Mucosa of rectum (tissue), 2 donors: ENCODE data around the gene P2RX1.

Source experiments
- H3K27ac ChIP-seq, 2 donors: one replicate each; pipeline ENCODE4 v1.7.0; 2013; ENCODE audit warnings: inconsistent platforms in 2 of 2, low read depth in 2 of 2, low read length in 2 of 2
- H3K27me3 ChIP-seq, 2 donors: one replicate each; pipeline ENCODE4 v1.7.0; 2013; ENCODE audit warnings: low read length in 2 of 2; ENCODE audit not compliant: control insufficient read depth in 2 of 2, insufficient read depth in 2 of 2
- H3K36me3 ChIP-seq, 2 donors: one replicate each; pipeline ENCODE4 v1.7.0; 2013; ENCODE audit warnings: low read length in 2 of 2; ENCODE audit not compliant: control insufficient read depth in 2 of 2, insufficient read depth in 2 of 2
- H3K4me1 ChIP-seq, 2 donors: one replicate each; pipeline ENCODE4 v1.7.0; 2013; ENCODE audit warnings: low read length in 2 of 2, mild to moderate bottlenecking in 1 of 2; ENCODE audit not compliant: control insufficient read depth in 2 of 2, insufficient read depth in 2 of 2
- H3K4me3 ChIP-seq, 2 donors: one replicate each; pipeline ENCODE4 v1.7.0; 2013; ENCODE audit warnings: low read length in 2 of 2
- H3K9ac ChIP-seq, 2 donors: one replicate each; pipeline ENCODE4 v1.7.0; 2013; ENCODE audit warnings: low read length in 2 of 2, low read depth in 1 of 2, mild to moderate bottlenecking in 1 of 2
- H3K9me3 ChIP-seq, 2 donors: one replicate each; pipeline ENCODE4 v1.7.0; 2013; ENCODE audit warnings: low read length in 2 of 2; ENCODE audit not compliant: control insufficient read depth in 2 of 2
- donor health status: healthy.
- donor health status: Normal muscosa, but diverticular disease.

Gene P2RX1

GRCh38 chr17:3895354-3895753 lies 20.9 kb downstream of the P2RX1 start:
- no peaks in the 10 kb centered on the region for H3K36me3 ChIP-seq
- no peak overlapping the region for H3K4me3 ChIP-seq
- peak overlapping the region; percentile 24 to 48 for H3K9ac ChIP-seq
- no peaks in the 10 kb centered on the region for H3K27me3 ChIP-seq
- no peaks in the 10 kb centered on the region for H3K9me3 ChIP-seq
- peak overlapping the region; percentile 90 to 93 for H3K27ac ChIP-seq
- peaks cover 31 to 41% of the 10 kb centered on the region in 2 donors for H3K4me1 ChIP-seq

- H3K9me3 ChIP-seq: no peaks in the 10 kb centered on the region
- no peak overlapping the region for H3K4me3 ChIP-seq
- H3K36me3 ChIP-seq: no peaks in the 10 kb centered on the region
- peaks cover 31 to 44% of the 10 kb centered on the region in 2 donors for H3K4me1 ChIP-seq
- no peaks in the 10 kb centered on the region for H3K27me3 ChIP-seq
- peak overlapping the region; percentile 34 to 48 for H3K9ac ChIP-seq
- peak overlapping the region; percentile 90 to 93 for H3K27ac ChIP-seq
These were observed 21.3 kb downstream of the P2RX1 start for GRCh38 chr17:3894911-3895343.

GRCh38 chr17:3894188-3894587 lies 22.1 kb downstream of the P2RX1 start:
- Histone ChIP-seq H3K4me1 (peaks cover 31 to 45% of the 10 kb centered on the region in 2 donors), H3K9me3 (no peaks in the 10 kb centered on the region), H3K36me3 (no peaks in the 10 kb centered on the region), H3K9ac (peak overlapping the region; percentile 57 to 77), H3K27me3 (no peaks in the 10 kb centered on the region), H3K4me3 (peak overlapping the region in 1 of 2 donors; percentile 5), H3K27ac (peak overlapping the region; percentile 90 to 93)

GRCh38 chr17:3893720-3894116 lies 22.5 kb downstream of the P2RX1 start:
- no peaks in the 10 kb centered on the region for H3K36me3 ChIP-seq
- H3K9ac ChIP-seq: peak overlapping the region; percentile 57 to 77
- H3K27me3 ChIP-seq: no peaks in the 10 kb centered on the region
- H3K4me1 ChIP-seq: peaks cover 31 to 50% of the 10 kb centered on the region in 2 donors
- H3K9me3 ChIP-seq: no peaks in the 10 kb centered on the region
- H3K4me3 ChIP-seq: peak overlapping the region; percentile 59 to 66
- H3K27ac ChIP-seq: peak overlapping the region; percentile 90 to 93

GRCh38 chr17:3893003-3893719 lies 23.1 kb downstream of the P2RX1 start, which contains the start of gene CAMKK1:
Gene CAMKK1 (minus strand): TSS chr17:3893053. CDS start chr17:3885687, 7,366 bp downstream.
- peaks cover 34 to 54% of the 10 kb centered on the region in 2 donors for H3K4me1 ChIP-seq
- peak within 1 kb of the TSS; percentile 62 to 66 for H3K4me3 ChIP-seq
- H3K9me3 ChIP-seq: no peaks in the 10 kb centered on the region
- H3K9ac ChIP-seq: peak within 1 kb of the TSS; percentile 57 to 77
- peak within 1 kb of the TSS; percentile 90 to 93 for H3K27ac ChIP-seq
- no peaks in the 10 kb centered on the region for H3K36me3 ChIP-seq
- no peaks in the 10 kb centered on the region for H3K27me3 ChIP-seq

GRCh38 chr17:3892095-3892998 lies 23.9 kb downstream of the P2RX1 start:
- H3K9ac ChIP-seq: peak overlapping the region; percentile 47 to 65

DNA sequence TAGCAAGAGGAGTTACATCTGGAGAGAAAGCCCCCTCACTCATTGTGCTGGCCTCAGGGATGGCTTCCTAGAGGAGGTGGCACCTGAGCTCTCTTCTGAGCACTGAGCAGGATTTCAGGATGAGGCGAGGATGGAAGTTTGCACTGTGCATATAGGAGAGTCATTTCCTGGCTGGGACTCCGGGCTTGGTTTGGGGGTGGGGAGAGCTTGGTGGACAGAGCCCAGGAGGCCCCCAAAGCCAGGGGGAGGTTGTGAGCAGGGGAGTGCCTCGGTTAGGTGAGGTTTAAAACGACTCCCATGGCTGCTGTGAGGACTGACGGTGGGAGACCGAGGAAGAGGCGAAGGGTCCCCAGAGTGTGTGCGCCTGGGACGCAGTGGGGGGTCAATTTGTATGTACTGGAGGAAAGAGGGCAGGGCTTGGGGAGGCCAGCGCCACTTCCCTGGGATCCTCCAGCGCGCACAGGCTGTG lies 24.6 kb downstream of the P2RX1 start:
- Histone ChIP-seq H3K9me3 (no peaks in the 10 kb centered on the region), H3K4me3 (peak overlapping the region; percentile 62 to 66), H3K27me3 (no peaks in the 10 kb centered on the region), H3K36me3 (no peaks in the 10 kb centered on the region), H3K9ac (peak overlapping the region; percentile 42 to 65), H3K4me1 (peaks cover 45 to 69% of the 10 kb centered on the region in 2 donors), H3K27ac (peak overlapping the region in 1 of 2 donors; percentile 63)

More at GRCh38 chr17:3892095-3892998, 23.9 kb downstream of the P2RX1 start:
- Histone ChIP-seq H3K4me1 (peaks cover 41 to 62% of the 10 kb centered on the region in 2 donors), H3K27ac (peak overlapping the region; percentile 58 to 63), H3K27me3 (no peaks in the 10 kb centered on the region), H3K4me3 (peak overlapping the region; percentile 62 to 66), H3K36me3 (no peaks in the 10 kb centered on the region), H3K9me3 (no peaks in the 10 kb centered on the region)

GRCh38 chr17:3890878-3891219 lies 25.4 kb downstream of the P2RX1 start:
- no peak overlapping the region for H3K9ac ChIP-seq
- H3K4me1 ChIP-seq: peaks cover 45 to 69% of the 10 kb centered on the region in 2 donors
- H3K27ac ChIP-seq: peak overlapping the region in 1 of 2 donors; percentile 81
- H3K36me3 ChIP-seq: no peaks in the 10 kb centered on the region
- H3K4me3 ChIP-seq: no peak overlapping the region
- no peaks in the 10 kb centered on the region for H3K9me3 ChIP-seq
- no peaks in the 10 kb centered on the region for H3K27me3 ChIP-seq

- Histone ChIP-seq H3K27ac (peak overlapping the region; percentile 28 to 81), H3K9me3 (no peaks in the 10 kb centered on the region), H3K9ac (peak overlapping the region in 1 of 2 donors; percentile 11), H3K36me3 (peaks cover 0 to under 1% of the 10 kb centered on the region in 2 donors), H3K4me1 (peaks cover 45 to 65% of the 10 kb centered on the region in 2 donors), H3K27me3 (no peaks in the 10 kb centered on the region), H3K4me3 (no peak overlapping the region)
These were observed 26.0 kb downstream of the P2RX1 start for GRCh38 chr17:3890082-3890877.
